Esophagus squamous epithelium (tissue), 5 donors: ENCODE results near the gene CTNND2. TPM values are rescaled to one million over a fixed set of nuclear protein-coding genes. Genes with fewer than 3 reads are reported as not detected.

ENCODE experiments used
- DNase-seq: peaks from one replicate; lab custom pipeline; 2025; lab: John Stamatoyannopoulos, UW
- H3K27ac ChIP-seq, 4 donors: fragments of 200-600 bp; sonication (generic); one replicate each; pipeline ENCODE4 v1.5.1; 2016 to 2019; ENCODE audit warnings: mild to moderate bottlenecking in 1 of 4
- H3K27me3 ChIP-seq, 4 donors: fragments of 200-600 bp; sonication (generic); 1 replicate in 3 of 4; 2 replicates in 1 of 4; pipeline versions ENCODE4 v1.5.1 to v1.6.0; 2017 to 2021; ENCODE audit warnings: antibody characterized with exemption in 1 of 4
- H3K36me3 ChIP-seq, 3 donors: fragments of 200-600 bp; sonication (generic); one replicate each; pipeline ENCODE4 v1.5.1; 2016 to 2019
- H3K4me1 ChIP-seq, 3 donors: fragments of 200-600 bp; sonication (generic); one replicate each; pipeline ENCODE4 v1.5.1; 2017 to 2019
- H3K4me3 ChIP-seq, 4 donors: fragments of 200-600 bp; sonication (generic); 1 replicate in 3 of 4; 2 replicates in 1 of 4; pipeline ENCODE4 v1.5.1; 2016 to 2019; ENCODE audit warnings: mild to moderate bottlenecking in 2 of 4, moderate library complexity in 1 of 4
- H3K9me3 ChIP-seq, 3 donors: fragments of 200-600 bp; sonication (generic); one replicate each; pipeline ENCODE4 v1.5.1; 2016 to 2019
- CTCF ChIP-seq, 6 experiments: fragments of 450-650 bp in 4 of 6; fragments of 200-600 bp in 2 of 6; sonication (generic) in 2 of 6; IDR thresholded peaks; one replicate each; pipeline ENCODE4 v1.5.1; 2016 to 2019; ENCODE audit warnings: antibody characterized with exemption in 6 of 6, mild to moderate bottlenecking in 4 of 6, moderate library complexity in 4 of 6
- POLR2A ChIP-seq, 4 donors: fragments of 450-650 bp; IDR thresholded peaks; one replicate each; pipeline ENCODE4 v1.6.1; 2017; ENCODE audit warnings: antibody characterized with exemption in 4 of 4, mild to moderate bottlenecking in 4 of 4, moderate library complexity in 3 of 4
- WGBS, 2 donors: methylation state at CpG; one replicate each; pipeline ENCODE4 v1.1.5; 2018; 5-methylcytosine and 5-hydroxymethylcytosine counted together
- intact Hi-C: fragments of 100-400 bp; cut with DNase I; formaldehyde crosslinking; loops from one replicate; pipeline ENCODE4 v1.15.0; 2022
- total RNA-seq, 4 donors: library from RNA; depleted of rRNA; stranded (reverse); fragments of >200 nt; gene quantifications; one replicate each; pipeline ENCODE4 v1.1.0, GENCODE V29; 2016
- donor health status: DM: yes; HTN: yes; CAD: no.

CTNND2 gene
- total RNA-seq, 4 donors from 2014 or later, result 0.38 to 0.50 TPM; not detected in 2

DNA sequence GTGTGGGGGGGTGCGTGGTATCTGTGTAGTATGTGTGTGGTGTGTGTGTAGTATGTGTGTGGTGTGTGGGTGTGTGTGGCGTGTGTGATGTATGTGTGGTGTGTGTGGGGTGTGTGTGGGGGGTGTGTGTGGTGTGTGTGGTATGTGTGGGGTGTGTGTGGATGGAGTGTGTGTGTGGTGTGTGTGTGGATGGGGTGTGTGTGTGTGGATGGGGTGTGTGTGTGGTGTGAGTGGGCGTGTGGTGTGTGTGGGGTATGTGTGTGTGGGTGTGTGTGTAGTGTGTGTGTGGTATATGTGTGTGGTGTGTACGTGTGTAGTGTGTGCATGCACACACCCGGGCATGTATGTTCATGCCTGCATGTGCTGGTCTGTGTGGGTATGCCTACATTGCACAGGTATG lies 722.3 kb downstream of the CTNND2 start:
- Histone ChIP-seq H3K27me3 (no peaks in the 10 kb centered on the region), H3K4me1 (no peaks in the 10 kb centered on the region), H3K36me3 (no peaks in the 10 kb centered on the region), H3K9me3 (no peaks in the 10 kb centered on the region), H3K4me3 (no peak overlapping the region), H3K27ac (no peak overlapping the region)
- DNase-seq, result no peak
- intact Hi-C loops, result no loop called here
- 64 to 68% methylated on average over 5 of the region's 5 CpGs for WGBS, 2 donors
- TF ChIP-seq CTCF (IDR thresholded peaks at IDR 0.05) (no peak), POLR2A (IDR thresholded peaks at IDR 0.05) (no peak)

DNA sequence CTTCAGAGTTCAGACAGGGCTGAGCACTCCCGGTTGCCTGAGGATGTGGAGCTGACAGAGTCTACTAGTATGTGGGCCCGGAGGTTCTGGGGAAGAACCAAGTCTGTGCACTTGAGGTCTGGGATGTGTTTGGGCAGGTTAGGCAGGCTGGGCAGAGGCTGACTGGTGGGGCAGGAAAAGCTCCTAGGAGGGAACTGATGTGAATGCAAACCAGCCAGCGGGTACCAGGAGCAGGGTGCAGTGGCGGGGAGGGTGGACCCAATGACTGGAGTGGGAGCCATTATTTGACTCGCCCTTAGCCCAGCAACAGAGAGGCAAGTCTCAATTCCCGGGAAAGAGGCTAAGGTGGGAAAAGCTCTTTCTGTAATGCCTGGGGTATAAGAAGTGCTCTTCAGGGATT lies 723.4 kb downstream of the CTNND2 start:
- intact Hi-C loops, result no loop called here

GRCh38 chr5:11177999-11178711 lies 726.1 kb downstream of the CTNND2 start:
- Histone ChIP-seq H3K4me1 (no peaks in the 10 kb centered on the region), H3K27me3 (no peaks in the 10 kb centered on the region), H3K36me3 (no peaks in the 10 kb centered on the region), H3K4me3 (no peak overlapping the region), H3K27ac (no peak overlapping the region), H3K9me3 (no peaks in the 10 kb centered on the region)
- DNase-seq, result no peak
- intact Hi-C loops, result no loop called here
- WGBS, 2 donors, result 89 to 96% methylated on average over 2 of the region's 2 CpGs
- TF ChIP-seq CTCF (IDR thresholded peaks at IDR 0.05) (no peak), POLR2A (IDR thresholded peaks at IDR 0.05) (no peak)

More for the DNA sequence above, 723.4 kb downstream of the CTNND2 start:
- TF ChIP-seq CTCF (IDR thresholded peaks at IDR 0.05) (no peak), POLR2A (IDR thresholded peaks at IDR 0.05) (no peak)
- WGBS, 2 donors, result 69 to 78% methylated on average over 4 to 5 of the region's 6 CpGs
- no peak overlapping the region for H3K27ac ChIP-seq
- DNase-seq, result no peak
- no peaks in the 10 kb centered on the region for H3K36me3 ChIP-seq
- no peaks in the 10 kb centered on the region for H3K27me3 ChIP-seq
- no peaks in the 10 kb centered on the region for H3K4me1 ChIP-seq
- no peaks in the 10 kb centered on the region for H3K9me3 ChIP-seq
- no peak overlapping the region for H3K4me3 ChIP-seq

GRCh38 chr5:11174591-11174990 lies 729.7 kb downstream of the CTNND2 start:
- TF ChIP-seq POLR2A (IDR thresholded peaks at IDR 0.05) (no peak), CTCF (IDR thresholded peaks at IDR 0.05) (no peak)
- WGBS, 2 donors, result 31 to 50% methylated on average over 7 of the region's 7 CpGs
- Histone ChIP-seq H3K36me3 (no peaks in the 10 kb centered on the region), H3K27me3 (no peaks in the 10 kb centered on the region), H3K4me3 (no peak overlapping the region), H3K4me1 (no peaks in the 10 kb centered on the region), H3K27ac (no peak overlapping the region), H3K9me3 (no peaks in the 10 kb centered on the region)
- DNase-seq, result no peak
- intact Hi-C loops, result no loop called here

- no peak for DNase-seq
- H3K36me3 ChIP-seq, result no peaks in the 10 kb centered on the region
- TF ChIP-seq CTCF (IDR thresholded peaks at IDR 0.05), result no peak
These were observed 731.8 kb downstream of the CTNND2 start for GRCh38 chr5:11172484-11172883.

More at GRCh38 chr5:11172484-11172883, 731.8 kb downstream of the CTNND2 start:
- Histone ChIP-seq H3K4me3 (no peak overlapping the region), H3K4me1 (no peaks in the 10 kb centered on the region), H3K27me3 (no peaks in the 10 kb centered on the region), H3K27ac (no peak overlapping the region), H3K9me3 (no peaks in the 10 kb centered on the region)
- 45 to 64% methylated on average over 5 of the region's 5 CpGs for WGBS, 2 donors
- intact Hi-C loops, result no loop called here
